AG08396 (cell line): ENCODE data around the gene TBL1X.

ENCODE experiments used
- DNase-seq: peaks from one replicate; pipeline ENCODE4 v3.0.0; 2012; ENCODE audit warnings: low spot score, mixed read lengths

Gene TBL1X

DNA sequence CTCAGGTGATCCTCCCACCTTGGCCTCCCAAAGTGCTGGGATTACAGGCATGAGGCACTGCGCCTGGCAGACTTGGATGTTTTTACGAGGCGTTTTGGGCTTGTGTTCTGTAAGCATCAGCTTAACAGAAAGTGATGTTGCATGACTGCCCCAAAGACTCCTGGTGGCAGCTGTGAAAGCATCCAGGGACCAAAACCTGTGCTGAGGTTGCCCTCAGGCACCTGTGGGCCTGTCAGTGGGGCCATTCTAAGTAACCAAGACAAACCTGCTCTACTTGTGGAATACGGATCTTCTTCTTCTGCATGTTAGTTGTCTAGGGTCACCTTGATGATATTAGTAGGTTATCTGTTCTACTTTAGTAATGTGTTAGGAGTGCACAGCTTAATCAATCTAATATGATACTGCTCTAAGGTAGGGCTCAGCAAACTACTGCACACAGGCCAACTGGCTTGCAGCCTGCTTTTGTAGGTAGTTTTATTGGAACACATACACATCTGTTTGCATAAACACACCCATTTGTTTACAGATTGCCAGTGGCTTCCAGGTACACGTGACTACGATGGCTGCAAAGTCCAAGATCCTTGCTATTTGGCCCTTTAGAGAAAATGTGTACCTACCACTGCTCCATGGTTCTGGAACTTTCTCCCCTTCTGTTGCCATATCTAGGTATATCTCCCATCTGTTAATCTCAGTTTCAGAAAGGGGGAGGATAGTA is 164.1 kb downstream of the TBL1X start:
- no peak for DNase-seq

DNA sequence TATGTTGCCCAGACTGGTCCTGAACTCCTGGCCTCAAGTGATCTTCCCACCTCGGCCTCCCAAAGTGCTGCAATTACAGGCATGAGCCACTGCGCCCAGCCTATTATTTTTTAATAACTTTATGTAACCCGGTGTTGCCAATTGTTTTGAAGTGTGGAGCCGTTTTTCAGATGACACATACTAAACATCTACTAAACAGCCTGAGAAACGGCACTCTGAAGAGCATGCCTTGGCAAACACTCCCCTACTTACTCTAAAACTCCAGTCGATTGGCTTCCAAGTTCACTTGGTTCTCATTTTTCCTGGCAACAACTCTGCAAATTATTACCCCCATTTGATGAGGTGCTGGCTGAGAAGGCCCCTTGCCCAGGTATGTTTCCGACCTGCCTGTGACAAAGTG is 169.7 kb downstream of the TBL1X start:
- DNase-seq: no peak

DNA sequence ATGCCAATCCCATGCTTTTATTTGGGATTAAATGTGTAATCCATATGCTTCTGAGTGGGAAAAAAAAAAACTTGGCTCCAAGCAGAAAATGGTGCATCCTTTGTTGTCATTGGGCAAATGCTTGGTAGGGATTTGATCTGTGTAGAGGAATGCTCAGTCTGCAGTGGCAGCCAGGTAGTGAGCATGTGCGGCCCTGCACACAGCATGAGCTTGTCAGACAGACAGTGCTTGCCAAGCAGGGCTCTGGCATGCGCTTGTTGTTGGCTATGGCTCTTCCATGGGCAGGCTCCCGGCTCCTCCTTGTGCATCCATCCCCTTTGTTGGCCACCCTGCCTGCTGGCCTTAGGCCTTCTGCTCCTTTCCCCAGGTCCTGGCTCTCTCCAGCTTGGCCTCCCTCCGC is 170.5 kb downstream of the TBL1X start:
- no peak for DNase-seq

DNA sequence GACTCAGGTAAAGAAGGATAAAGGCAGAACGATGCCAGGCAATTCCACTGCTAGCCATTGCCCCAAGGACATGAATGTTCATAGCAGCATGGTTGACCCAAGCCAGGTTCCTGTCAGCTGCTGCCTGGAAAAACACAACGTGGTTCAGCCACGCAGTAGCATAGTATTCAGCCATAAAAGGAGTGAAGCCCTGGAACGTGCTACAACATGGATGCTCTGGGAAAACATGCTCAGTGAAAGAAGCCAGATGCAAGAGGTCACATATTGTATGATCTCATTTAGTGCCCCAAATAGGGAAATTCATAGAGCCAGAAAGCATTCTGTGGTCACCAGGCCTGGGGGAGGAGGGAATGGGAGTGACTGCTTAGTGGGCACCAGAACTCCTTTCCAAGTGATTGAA is 170.9 kb downstream of the TBL1X start:
- no peak for DNase-seq

DNA sequence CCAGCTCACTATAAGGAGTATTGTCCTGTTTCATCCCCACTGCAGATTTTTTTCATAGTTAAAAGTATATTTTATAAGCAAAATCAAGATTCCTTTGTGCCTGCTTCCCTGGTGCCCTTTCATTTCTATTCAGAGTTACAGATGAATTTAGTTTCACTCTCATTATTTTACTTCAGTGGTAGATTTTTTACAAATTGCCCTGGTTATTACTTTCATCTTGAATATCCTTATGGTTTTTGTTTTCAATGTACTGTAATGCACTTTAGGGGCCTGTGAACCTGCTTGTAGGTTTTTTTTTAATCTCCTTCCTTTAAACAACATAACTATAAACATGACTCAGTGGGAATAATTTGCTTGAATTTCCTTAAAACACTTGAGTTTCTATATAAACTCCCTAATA is 174.0 kb downstream of the TBL1X start:
- no peak for DNase-seq

DNA sequence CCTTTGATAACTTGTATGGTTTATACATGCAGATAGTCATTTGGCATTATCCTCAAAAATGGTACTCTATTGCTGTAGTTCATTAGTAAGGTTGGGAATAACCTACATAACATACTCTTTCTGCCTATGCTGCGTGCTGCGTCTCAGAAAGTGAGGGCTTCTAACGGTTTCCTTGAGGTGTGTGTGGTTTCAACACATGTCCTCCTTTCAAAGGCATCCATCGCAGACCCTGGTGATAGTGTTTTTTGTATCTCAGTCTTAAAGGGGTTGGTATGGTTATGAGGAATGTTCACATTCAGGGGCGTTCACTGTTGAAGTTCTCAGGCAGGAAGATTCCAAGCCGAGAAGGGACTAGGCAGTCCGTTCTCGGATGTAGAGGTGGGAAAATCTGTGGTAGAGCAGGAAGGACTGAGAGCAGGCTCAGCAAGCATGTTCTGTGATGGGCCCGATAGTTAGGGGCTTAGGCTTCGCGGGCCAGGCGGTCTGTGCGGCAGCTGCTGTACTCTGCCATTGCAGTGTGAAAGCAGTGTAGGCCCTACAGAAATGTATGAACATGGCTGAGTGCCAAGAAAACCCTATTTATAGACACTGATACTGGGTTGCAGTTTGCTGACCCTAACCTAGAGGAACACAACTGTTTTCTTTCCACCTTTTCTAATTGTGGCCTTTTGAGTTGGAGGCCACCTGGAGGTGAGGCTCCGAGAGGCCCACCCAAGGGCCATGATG is 177.6 kb downstream of the TBL1X start:
- no peak for DNase-seq

DNA sequence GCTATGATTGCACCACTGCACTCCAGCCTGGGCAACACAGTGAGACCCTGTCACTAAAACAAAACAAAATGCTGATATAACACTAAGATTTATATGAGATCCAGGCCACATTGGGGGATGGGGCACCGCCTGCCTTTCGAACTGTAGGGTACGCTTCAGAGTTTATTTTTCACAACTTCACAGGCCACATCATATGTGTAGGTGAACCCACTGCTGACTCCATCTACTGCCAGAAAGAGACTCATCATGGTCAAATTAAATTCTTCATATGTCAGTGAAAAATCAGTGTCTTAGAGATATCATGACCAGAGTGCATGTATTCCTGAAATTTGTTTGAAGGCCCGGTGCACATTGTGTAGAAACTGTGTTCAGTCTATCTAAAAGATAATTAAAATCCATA is 178.9 kb downstream of the TBL1X start:
- no peak for DNase-seq

DNA sequence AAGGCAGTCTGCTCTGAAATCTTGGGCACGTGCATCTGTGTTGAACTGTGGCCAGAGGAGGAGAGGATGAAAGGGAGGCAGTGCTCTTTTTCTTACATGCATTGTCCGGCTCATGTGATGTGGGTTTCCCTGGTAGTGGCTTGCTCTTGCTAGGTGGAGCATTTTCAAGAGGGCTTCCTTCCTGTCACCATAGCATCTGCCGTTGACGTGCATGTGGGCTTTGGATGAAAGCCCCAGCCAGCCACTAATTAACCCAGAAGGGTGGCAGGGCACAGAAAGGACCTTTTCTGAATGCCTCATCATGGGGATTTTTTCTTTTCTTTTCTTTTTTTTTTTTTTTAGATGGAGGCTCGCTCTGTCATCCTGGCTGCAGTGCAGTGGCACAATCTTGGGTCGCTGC is 179.5 kb downstream of the TBL1X start:
- DNase-seq: no peak

DNA sequence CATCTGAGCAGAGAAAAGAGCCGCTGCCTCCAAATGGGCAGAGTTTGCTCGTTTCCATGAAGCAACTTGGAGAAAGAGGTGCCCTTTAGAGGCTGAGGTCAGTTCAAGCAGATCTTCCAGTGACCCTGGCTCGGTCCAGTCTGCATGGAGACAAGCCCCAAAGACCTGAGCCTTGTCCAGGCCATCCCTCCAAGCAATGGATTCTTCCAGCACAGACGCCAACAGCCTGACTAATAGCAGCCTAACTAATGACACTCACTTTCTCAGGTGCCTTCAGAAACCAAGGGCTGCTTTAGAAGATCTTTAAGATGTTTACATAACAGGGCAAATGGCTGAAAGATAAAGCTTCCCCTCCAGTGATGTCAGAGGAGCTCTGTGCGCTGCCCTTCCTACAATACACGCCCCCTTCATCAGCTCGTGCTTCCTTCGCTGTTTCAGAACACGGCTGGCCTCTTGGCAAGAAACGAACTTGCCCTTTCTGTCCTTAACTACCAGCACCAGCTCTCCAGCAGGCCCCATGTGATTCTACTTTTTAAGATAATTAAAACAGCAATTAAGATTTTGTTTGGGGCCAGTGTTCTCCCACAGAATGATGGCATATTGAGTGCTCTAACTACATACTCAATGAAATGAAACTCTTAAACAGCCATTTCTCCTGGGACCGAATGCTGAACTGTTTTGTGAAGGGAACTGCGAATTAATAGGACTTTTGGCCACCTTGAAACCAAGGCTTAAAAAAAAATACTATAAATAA is 181.8 kb downstream of the TBL1X start:
- no peak for DNase-seq

DNA sequence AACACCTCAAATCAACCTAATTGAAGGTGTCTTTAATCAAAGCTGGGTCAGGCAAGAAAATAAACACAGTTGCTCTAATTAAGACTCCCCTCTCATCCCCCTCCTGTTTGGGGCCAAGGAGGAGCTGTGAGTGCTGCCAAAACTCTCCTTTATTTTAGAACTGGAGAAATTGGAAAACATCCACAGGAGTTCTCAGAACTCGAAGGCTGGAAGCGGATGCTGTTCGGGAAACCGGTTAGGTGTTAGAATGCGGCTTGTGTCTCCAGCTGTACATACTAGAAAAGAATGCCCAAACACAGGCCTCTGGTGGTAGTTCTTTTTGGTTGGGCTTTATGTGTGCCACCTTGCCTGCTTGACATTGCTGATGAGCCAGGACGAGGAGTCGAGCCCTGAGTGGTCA is 182.6 kb downstream of the TBL1X start:
- DNase-seq: no peak

DNA sequence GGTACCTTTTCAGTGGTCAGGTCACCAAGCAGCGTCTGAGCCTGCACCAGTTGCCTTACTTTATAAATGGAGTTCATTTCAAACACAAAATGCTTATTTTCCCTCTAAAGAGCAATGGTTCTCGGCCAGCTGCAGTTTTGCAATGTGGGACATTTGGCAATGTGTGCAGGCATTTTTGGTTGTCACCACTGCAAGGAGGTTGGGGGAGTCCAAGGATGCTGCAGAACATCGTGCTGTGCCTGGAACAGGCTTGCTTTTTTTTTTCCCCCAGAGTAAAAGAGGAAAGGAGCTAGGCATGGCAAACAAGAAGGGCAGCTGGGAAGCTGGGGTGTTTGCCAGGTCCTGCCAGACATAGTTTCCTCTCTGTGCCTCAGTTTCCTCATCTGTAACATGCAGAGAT is 185.2 kb downstream of the TBL1X start:
- no peak for DNase-seq

DNA sequence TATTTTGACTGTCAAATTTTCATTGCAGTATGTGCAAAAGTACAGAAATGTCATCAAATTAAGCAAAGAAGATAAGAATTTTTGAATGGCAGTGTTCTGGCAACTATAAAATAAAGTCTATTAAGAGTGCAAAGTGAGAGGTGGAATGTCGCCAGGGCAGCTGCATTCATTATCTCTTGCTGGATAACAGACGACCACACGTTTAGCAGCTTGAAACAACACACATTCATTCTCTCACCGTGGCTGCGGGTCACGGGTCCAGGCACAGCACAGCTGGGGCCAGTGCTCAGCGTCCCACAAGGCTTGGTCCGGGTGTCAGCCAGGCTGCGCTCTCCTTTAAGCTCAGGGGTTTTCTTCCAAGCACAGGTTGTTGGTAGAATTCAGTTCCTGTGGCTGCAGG is 186.9 kb downstream of the TBL1X start:
- DNase-seq: no peak

DNA sequence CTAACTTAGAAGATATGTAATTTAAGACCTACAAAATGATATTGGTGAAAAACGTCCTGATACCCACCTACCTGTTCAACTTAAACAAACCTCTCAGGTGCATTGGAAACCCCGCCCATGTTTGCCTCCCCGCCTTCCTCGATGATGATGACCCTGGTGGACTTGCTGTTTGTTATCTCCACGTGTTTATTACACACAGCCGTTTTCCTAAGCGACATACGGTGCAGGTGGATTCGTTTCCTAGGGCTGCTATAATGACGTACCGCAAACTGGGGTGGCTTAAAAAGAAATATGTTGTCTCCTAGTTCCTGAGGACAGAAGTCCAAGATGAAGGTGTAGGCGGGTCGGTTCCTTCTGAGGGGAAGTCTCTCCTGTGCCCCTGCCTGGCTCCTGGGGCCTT is 190.1 kb downstream of the TBL1X start:
- DNase-seq: no peak

DNA sequence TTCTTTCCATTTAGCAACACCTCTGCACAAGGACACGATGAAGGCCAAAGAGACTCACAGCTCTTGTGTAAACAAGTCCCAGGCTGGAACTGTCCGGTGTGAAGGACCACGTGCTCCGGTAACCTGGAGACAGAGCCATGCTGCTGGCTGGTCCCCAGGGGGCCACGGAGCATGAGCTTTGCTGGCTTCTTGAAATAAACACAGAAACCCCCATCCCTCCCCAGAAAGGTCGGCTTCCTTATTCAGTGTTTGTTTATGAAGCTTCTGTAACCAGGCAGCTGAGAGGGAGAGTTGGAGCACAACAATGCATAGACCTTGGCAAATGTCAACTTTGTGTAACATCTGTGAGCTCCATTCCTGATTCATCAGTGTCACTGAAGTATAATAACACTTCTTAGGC is 191.4 kb downstream of the TBL1X start:
- DNase-seq: no peak

DNA sequence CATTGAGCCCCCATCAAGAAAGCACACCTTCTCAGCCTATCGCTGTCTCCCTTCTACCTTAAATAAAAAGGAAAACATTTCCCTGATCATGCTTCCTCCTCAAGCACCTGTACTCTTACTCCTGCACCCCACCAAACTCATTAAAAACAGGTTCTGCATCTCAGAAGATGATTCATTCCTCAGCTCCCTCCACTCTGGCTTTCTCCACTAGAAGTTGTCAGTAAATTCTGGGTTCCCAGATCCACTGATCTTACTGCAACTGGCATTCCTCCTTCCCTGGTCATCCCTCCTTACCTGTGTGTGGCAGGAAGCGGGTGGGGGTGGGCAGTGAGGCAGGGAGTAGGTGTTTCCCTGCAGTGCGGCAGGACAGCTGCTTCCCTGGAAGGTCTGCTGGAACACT is 192.0 kb downstream of the TBL1X start:
- DNase-seq: no peak

DNA sequence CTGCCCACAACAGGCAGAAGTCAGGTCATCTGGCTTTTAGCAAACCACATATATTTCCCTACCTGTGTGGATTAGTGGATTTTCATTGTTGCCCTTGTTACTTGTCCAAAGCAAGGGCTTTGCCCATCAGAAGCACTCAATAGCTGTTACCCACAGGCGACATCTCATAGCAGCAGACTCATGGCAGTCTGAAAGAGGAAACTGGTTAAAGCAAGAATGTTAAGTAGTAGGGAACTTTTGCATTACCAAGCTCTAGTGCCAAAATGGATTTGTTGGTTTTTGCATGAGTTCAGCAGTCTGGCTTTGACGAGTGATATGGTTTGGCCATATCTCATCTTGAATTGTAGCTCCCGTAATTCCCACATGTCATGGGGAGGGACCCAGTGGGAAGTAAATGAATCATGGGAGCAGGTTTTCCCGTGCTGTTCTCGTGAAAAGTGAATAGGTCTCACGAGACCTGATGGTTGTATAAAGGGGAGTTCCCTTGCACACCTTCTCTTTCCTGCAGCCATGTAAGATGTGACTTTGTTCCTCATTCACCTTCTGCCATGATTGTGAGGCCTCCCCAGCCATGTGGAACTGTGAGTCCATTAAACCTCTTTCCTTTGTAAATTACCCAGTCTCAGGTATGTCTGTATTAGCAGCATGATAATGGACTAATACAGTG is 192.9 kb downstream of the TBL1X start:
- no peak for DNase-seq

DNA sequence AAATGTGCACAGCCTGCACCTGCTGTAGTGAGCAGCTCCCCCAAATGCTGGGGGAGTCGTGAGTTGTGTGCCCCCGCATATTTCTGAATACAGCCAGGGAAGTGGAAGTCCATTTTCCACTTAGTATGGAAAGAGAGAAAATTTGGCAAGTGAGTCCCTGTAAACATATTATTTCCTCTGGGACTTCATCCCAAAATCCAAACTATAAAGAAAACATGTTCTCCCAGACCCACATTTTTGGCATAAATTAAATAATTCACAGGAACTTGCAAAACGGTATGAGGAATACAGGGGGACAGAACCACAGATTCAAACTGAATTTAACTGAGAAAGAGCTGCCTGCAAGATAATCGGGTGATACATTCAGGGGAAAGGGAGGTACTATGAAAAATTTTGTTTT is 193.6 kb downstream of the TBL1X start:
- DNase-seq: no peak

DNA sequence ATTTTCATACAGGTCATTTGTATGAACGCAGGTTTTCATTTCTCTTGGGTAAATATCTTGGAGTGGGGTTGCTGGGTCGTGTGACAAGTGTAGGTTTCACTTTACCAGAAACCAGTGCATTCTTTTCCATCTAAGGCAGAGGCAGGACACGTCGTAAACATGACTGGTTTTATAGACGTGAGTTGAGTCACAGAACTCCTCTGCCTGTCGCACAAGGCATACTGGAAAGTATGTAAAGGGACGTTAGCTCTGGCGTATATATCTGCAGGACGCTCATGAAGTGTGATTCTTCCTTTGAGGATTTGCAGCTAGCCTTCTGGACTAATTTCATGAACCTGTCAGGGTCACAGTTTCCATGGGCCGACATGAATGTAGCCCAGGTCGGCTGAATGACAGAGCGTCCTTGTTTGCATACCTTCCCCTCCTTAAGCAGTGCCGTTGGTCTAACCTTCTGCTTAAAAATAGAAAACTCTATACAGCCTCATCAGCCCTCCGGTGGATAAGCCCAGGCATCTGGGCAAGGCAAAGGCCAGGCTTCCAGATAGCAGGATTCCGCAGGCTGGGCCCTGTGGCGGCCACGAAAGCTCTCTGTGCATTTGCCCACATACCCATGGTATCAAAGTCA is 194.8 kb downstream of the TBL1X start:
- DNase-seq: no peak

DNA sequence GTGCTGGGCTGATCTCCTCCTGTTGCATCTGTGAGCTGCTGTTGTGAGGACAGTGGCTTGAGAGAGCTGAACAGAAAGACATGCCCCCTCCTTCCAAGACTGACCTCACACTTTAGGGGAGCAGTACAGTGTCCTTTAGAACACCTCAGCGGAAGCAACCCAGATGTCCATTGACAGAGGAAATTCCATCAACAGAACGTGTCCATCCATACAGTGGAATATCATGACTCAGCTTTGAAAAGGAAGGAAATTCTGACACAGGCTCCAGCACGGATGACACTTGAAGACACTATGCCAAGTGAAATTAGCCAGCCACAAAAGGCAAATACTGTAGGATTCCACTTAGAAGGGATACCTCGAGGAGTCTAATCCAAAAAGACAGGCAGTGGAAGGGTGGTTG is 197.3 kb downstream of the TBL1X start:
- DNase-seq: no peak

DNA sequence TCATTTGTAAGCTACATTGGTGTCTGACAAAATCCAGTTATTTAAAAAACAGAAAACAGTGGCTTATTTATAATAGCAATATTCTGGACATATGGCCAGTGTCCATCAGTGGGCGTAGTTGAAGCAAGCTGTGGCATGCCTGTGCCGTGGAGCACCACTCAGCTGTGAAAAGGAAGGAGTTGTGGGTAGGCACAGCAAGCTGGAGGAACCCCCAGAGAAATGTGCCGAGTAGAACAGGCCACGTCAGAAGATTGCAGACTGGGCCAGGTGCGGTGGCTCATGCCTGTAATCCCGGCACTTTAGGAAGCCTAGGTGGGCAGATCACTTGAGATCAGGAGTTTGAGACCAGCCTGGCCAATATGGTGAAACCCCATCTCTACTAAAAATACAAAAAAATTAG is 198.4 kb downstream of the TBL1X start:
- DNase-seq: no peak

DNA sequence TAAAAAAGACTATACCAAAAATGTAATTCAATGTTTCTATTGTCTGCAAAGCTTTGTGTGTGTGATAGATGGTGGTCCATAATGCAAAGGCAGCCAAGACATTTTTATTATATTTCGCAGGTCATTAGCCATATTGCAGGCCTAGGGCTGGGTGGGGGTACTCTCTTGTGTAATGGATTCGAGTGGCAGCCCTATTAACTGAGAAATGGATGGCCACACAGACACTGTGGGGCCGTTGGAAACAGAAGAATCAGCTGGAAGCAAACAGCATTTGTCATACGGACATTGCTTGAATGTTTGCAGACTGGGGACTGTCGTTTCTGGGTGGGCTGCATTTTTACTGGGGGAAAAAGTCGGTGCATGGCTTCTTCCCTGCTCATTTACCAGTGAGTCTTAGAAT is 199.4 kb downstream of the TBL1X start:
- DNase-seq: no peak

DNA sequence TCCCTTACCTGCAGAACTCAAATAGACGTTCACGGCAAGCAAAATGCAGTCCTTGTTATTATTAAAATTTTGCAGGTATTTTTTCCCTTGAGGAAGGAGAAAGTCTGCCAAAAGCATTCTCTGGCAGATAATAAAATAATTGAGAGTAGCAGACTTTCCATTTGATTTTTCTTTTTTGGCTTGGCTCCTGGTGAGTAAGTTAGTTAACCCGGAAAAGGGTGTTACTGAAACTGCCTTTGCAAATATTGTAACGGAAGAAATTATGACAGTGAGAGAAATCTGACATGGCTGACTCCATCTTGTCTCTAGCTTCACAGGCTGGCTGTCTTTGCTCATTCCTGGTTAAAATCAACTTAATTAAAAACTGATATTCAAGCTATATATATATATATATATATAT is 200.3 kb downstream of the TBL1X start:
- DNase-seq: no peak
